Endothelial cell of umbilical vein (primary cell): ENCODE data around the gene ZNF438. TPM values are rescaled to one million over a fixed set of nuclear protein-coding genes. Genes with fewer than 3 reads are reported as not detected.
A peak's percentile ranks its signal among the peaks of the same experiment; 100 is the strongest.

Experiments used
- BruUV-seq: library from RNA; stranded (reverse); fragments of 400-500 nt; replicated peaks from 2 replicates; lab custom pipeline; 2021; lab: Mats Ljungman, UMichigan
- CTCF ChIA-PET: fragments of 300-600, 350-600 bp; sonication (Branson Sonifier 250); formaldehyde crosslinking; loops from one replicate; lab custom pipeline; 2021; ENCODE audit warnings: antibody characterized with exemption, inconsistent platforms; lab: Charles Lee
- POLR2A ChIA-PET: fragments of 300-600, 350-600 bp; sonication (Branson Sonifier 250); formaldehyde crosslinking; loops from one replicate; lab custom pipeline; 2021; ENCODE audit warnings: antibody characterized with exemption, inconsistent platforms; lab: Charles Lee
- DNase-seq: peaks from one replicate; pipeline ENCODE4 v3.0.0-alpha.2; 2011; ENCODE audit warnings: low read depth, low spot score
- FAIRE-seq: peaks from 2 replicates; lab custom pipeline; 2011; peaks lifted over from hg19 to GRCh38; lab: Jason Lieb, UNC
- H2AFZ ChIP-seq: 2 replicates; pipeline ENCODE4 v1.6.0; 2012; ENCODE audit warnings: low read depth, low read length, control low read depth, inconsistent platforms
- H3K27ac ChIP-seq: 2 replicates; pipeline ENCODE4 v1.5.1; 2011; ENCODE audit warnings: low read depth, mild to moderate bottlenecking, control low read depth, low read length, moderate library complexity; ENCODE audit not compliant: insufficient read depth
- H3K27me3 ChIP-seq, 2 experiments: 2 replicates each; pipeline versions ENCODE4 v1.6.0 to v1.6.1; 2011; ENCODE audit warnings: low read length in 2 of 2, mixed read lengths in 1 of 2; ENCODE audit not compliant: control insufficient read depth in 2 of 2, insufficient read depth in 2 of 2
- H3K36me3 ChIP-seq, 2 experiments: 2 replicates in 1 of 2; 3 replicates in 1 of 2; pipeline ENCODE4 v1.5.1; 2011; ENCODE audit warnings: low read length in 2 of 2, mild to moderate bottlenecking in 1 of 2, moderate library complexity in 1 of 2; ENCODE audit not compliant: control insufficient read depth in 2 of 2, insufficient read depth in 2 of 2; ENCODE audit errors: extremely low read depth in 1 of 2
- H3K4me1 ChIP-seq: 3 replicates; pipeline ENCODE4 v1.5.1; 2011; ENCODE audit warnings: mild to moderate bottlenecking, low read length; ENCODE audit not compliant: control insufficient read depth, insufficient read depth; ENCODE audit errors: extremely low read depth
- H3K4me2 ChIP-seq: 2 replicates; pipeline ENCODE4 v1.6.1; 2011; ENCODE audit warnings: low read length, control low read depth, mixed read lengths; ENCODE audit not compliant: insufficient read depth
- H3K4me3 ChIP-seq, 3 experiments: fragments of 200-600 bp in 1 of 3; sonication (generic), shearing (Covaris generic) in 1 of 3; replicated peaks in 1 of 3; 2 replicates each; pipeline ENCODE4 v1.5.1; 2011 to 2016; ENCODE audit warnings: control low read depth in 3 of 3, low read length in 3 of 3, mild to moderate bottlenecking in 2 of 3, inconsistent platforms in 1 of 3, low read depth in 1 of 3, moderate library complexity in 1 of 3; ENCODE audit not compliant: insufficient read depth in 1 of 3
- H3K79me2 ChIP-seq: 2 replicates; pipeline ENCODE4 v1.6.0; 2012; ENCODE audit warnings: low read length, inconsistent platforms; ENCODE audit not compliant: control insufficient read depth, insufficient read depth
- H3K9ac ChIP-seq: replicated peaks from 2 replicates; pipeline ENCODE3; 2011; ENCODE audit warnings: low read length, control low read depth; ENCODE audit not compliant: insufficient read depth; ENCODE audit errors: extremely low read depth
- H3K9me1 ChIP-seq: replicated peaks from 3 replicates; pipeline ENCODE4 v1.6.0; 2011; ENCODE audit warnings: mild to moderate bottlenecking, low read length; ENCODE audit not compliant: control insufficient read depth, insufficient read depth; ENCODE audit errors: extremely low read depth
- H3K9me3 ChIP-seq: replicated peaks from 2 replicates; pipeline ENCODE4 v1.5.1; 2012; ENCODE audit warnings: low read length, inconsistent platforms; ENCODE audit not compliant: control insufficient read depth, insufficient read depth
- H4K20me1 ChIP-seq: replicated peaks from 2 replicates; pipeline ENCODE3; 2011; ENCODE audit warnings: mild to moderate bottlenecking, low read length; ENCODE audit not compliant: control insufficient read depth, insufficient read depth; ENCODE audit errors: extremely low read depth
- EZH2 ChIP-seq: IDR thresholded peaks from 2 replicates; pipeline ENCODE4 v1.6.1; 2012; ENCODE audit warnings: borderline replicate concordance, low read depth, mild to moderate bottlenecking, moderate library complexity, low read length, inconsistent platforms; ENCODE audit not compliant: severe bottlenecking
- FOS ChIP-seq: IDR thresholded peaks from 2 replicates; pipeline ENCODE4 v1.6.1; 2011; ENCODE audit warnings: mild to moderate bottlenecking, low read length, moderate library complexity, borderline replicate concordance; ENCODE audit not compliant: insufficient read depth
- GATA2 ChIP-seq: IDR thresholded peaks from 2 replicates; pipeline ENCODE4 v1.7.0; 2011; ENCODE audit warnings: low read depth, mild to moderate bottlenecking, moderate library complexity, mixed read lengths, low read length; ENCODE audit not compliant: insufficient read length, insufficient read depth
- JUN ChIP-seq: IDR thresholded peaks from 2 replicates; pipeline ENCODE4 v1.6.1; 2011; ENCODE audit warnings: borderline replicate concordance, low read depth; ENCODE audit not compliant: insufficient read length, insufficient read depth
- MAX ChIP-seq: IDR thresholded peaks from 2 replicates; pipeline ENCODE4 v1.6.1; 2011; ENCODE audit not compliant: insufficient read depth, insufficient read length
- MYC ChIP-seq: IDR thresholded peaks from one replicate; pipeline ENCODE4 v1.6.1; 2011; ENCODE audit warnings: mild to moderate bottlenecking, low read depth, low read length
- POLR2A ChIP-seq: IDR thresholded peaks from 2 replicates; pipeline ENCODE4 v1.6.1; 2012; ENCODE audit warnings: low read depth, mild to moderate bottlenecking, control low read depth, low read length
- POLR2AphosphoS5 ChIP-seq: IDR thresholded peaks from 2 replicates; pipeline ENCODE4 v1.6.1; 2012; ENCODE audit warnings: low read depth, mild to moderate bottlenecking, control low read depth, low read length, moderate library complexity; ENCODE audit not compliant: insufficient read depth
- dilution Hi-C: fragments of 300-500 bp; cut with MboI; formaldehyde crosslinking; loops from one replicate; pipeline ENCODE4 v1.15.0; 2019; ENCODE audit warnings: low sequenced_read_pairs; ENCODE audit not compliant: extremely low pct_ligation_motif_present
- intact Hi-C: fragments of 100-400 bp; cut with micrococcal nuclease; formaldehyde crosslinking; loops from one replicate; pipeline ENCODE4 v1.10.0; 2022
- polyA plus RNA-seq, 4 experiments: library from polyadenylated mRNA; depleted of rRNA in 3 of 4; stranded (reverse) in 3 of 4; unstranded in 1 of 4; fragments of >200 nt; gene quantifications; 2 replicates each; pipeline versions ENCODE4 v1.2.1 to v1.2.3, GENCODE V29; 2011 to 2012; ENCODE audit warnings: missing spikeins in 1 of 4
- total RNA-seq: library from RNA; stranded (reverse); gene quantifications from 2 replicates; pipeline ENCODE4 v1.2.3, GENCODE V29; 2021
- TF ChIP-seq, protein P1 (sequence below), 2 donors: IDR thresholded peaks; 1 replicate in 1 of 2; 2 replicates in 1 of 2; pipeline ENCODE4 v1.5.1; 2011; ENCODE audit warnings: low read length in 2 of 2, mild to moderate bottlenecking in 2 of 2, moderate library complexity in 2 of 2, control low read depth in 1 of 2, inconsistent platforms in 1 of 2, low read depth in 1 of 2; ENCODE audit not compliant: insufficient read depth in 1 of 2; ENCODE audit errors: extremely low read depth in 1 of 2

The ZNF438 gene
- total and polyA plus RNA-seq, 2 donors (not counting 3 experiments of a cell fraction or from before 2014, with no cell fraction given), result 7.2 to 15.1 TPM

GRCh38 chr10:30962522-30962921 lies 69.1 kb downstream of the ZNF438 start:
- dilution Hi-C loops (no loop called here), intact Hi-C loops (loop anchor here (5.0 kb wide), 1 partner anchor 355 kb away; the partner anchor contains the start of gene ZEB1)
- Histone ChIP-seq H3K36me3 (no peaks in the 10 kb centered on the region), H3K9ac (no peak overlapping the region), H3K9me3 (no peaks in the 10 kb centered on the region), H3K79me2 (peaks cover 8% of the 10 kb centered on the region), H3K27me3 (no peaks in the 10 kb centered on the region), H3K9me1 (no peaks in the 10 kb centered on the region), H2AFZ (no peak overlapping the region), H3K4me1 (peaks cover 32% of the 10 kb centered on the region), H3K4me2 (no peak overlapping the region), H3K27ac (peak overlapping the region; percentile 5), H4K20me1 (no peaks in the 10 kb centered on the region), H3K4me3 (no peak overlapping the region)
- ChIA-PET CTCF (no interaction called here), POLR2A (interaction anchor here (0.7 kb wide), 1 partner anchor 48 kb away, joined by 5 read pairs; no protein-coding TSS in a partner anchor)
- BruUV-seq, result no TSS peak
- TF ChIP-seq GATA2, result no peak
- TF ChIP-seq, protein P1, sequence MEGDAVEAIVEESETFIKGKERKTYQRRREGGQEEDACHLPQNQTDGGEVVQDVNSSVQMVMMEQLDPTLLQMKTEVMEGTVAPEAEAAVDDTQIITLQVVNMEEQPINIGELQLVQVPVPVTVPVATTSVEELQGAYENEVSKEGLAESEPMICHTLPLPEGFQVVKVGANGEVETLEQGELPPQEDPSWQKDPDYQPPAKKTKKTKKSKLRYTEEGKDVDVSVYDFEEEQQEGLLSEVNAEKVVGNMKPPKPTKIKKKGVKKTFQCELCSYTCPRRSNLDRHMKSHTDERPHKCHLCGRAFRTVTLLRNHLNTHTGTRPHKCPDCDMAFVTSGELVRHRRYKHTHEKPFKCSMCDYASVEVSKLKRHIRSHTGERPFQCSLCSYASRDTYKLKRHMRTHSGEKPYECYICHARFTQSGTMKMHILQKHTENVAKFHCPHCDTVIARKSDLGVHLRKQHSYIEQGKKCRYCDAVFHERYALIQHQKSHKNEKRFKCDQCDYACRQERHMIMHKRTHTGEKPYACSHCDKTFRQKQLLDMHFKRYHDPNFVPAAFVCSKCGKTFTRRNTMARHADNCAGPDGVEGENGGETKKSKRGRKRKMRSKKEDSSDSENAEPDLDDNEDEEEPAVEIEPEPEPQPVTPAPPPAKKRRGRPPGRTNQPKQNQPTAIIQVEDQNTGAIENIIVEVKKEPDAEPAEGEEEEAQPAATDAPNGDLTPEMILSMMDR (IDR thresholded peaks at IDR 0.05; ENCODE audit: extremely low read depth in 1 of 2, insufficient read depth in 1 of 2, low read depth in 1 of 2, low read length in 2 of 2), result no peak
- TF ChIP-seq JUN, result no peak
- no peak for TF ChIP-seq MAX
- no peak for TF ChIP-seq POLR2A
- TF ChIP-seq POLR2AphosphoS5, result no peak
- TF ChIP-seq FOS, result no peak
- TF ChIP-seq EZH2, result no peak
- no peak for TF ChIP-seq MYC
- DNase-seq (no peak), FAIRE-seq (no peak)
